ENCODE data around the gene FEN1.

DNA sequence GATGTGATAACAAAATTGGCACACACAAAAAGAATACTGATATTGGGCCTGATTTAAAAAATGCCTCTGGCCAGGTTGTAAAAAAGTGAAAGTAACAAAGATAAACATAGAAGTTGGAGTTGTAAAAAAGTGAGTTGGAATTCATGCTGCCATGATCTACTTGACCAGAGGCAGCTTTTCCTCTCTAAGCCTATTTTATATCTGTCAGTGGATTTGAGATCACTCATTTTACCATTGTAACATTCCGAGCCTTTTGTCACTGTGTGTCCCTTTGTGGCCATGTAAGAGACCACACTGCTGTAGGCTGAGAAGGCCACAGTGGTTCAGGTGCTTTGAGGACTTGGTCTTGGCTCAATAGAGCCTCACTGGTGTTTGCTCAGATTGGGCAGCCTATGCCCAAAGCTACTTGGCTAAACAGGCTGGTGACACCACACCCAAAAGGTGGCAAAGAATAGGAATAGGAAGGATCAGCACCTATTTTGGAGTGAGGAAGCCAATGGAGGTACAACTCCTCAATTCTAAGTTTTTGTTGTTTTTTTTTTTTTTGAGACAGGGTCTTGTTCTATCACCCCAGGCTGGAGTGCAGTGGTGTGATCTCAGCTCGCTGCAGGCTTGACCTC lies 7.1 kb downstream of the FEN1 start:
- TF ChIP-seq, protein P1, sequence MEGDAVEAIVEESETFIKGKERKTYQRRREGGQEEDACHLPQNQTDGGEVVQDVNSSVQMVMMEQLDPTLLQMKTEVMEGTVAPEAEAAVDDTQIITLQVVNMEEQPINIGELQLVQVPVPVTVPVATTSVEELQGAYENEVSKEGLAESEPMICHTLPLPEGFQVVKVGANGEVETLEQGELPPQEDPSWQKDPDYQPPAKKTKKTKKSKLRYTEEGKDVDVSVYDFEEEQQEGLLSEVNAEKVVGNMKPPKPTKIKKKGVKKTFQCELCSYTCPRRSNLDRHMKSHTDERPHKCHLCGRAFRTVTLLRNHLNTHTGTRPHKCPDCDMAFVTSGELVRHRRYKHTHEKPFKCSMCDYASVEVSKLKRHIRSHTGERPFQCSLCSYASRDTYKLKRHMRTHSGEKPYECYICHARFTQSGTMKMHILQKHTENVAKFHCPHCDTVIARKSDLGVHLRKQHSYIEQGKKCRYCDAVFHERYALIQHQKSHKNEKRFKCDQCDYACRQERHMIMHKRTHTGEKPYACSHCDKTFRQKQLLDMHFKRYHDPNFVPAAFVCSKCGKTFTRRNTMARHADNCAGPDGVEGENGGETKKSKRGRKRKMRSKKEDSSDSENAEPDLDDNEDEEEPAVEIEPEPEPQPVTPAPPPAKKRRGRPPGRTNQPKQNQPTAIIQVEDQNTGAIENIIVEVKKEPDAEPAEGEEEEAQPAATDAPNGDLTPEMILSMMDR (IDR thresholded peaks at IDR 0.05; ENCODE audit: poor library complexity) = no peak
- TF ChIP-seq EZH2phosphoT487 (IDR thresholded peaks at IDR 0.05; ENCODE audit: low read depth, severe bottlenecking, unreplicated experiment) (no peak), EZH2 (IDR thresholded peaks at IDR 0.05; ENCODE audit: borderline replicate concordance) (no peak)
